Colonic mucosa (tissue), 4 donors: ENCODE results near the gene ERBIN. TPM values are rescaled to one million over a fixed set of nuclear protein-coding genes. Genes with fewer than 3 reads are reported as not detected.

ENCODE experiments used
- DNase-seq: peaks from one replicate; pipeline ENCODE4 v3.0.0-alpha.2; 2020
- H3K27ac ChIP-seq: fragments of 200-600 bp; one replicate; pipeline ENCODE4 v1.8.0; 2021
- H3K27me3 ChIP-seq: fragments of 200-600 bp; one replicate; pipeline ENCODE4 v1.8.0; 2021
- H3K36me3 ChIP-seq: fragments of 200-600 bp; one replicate; pipeline ENCODE4 v1.8.0; 2021
- H3K4me1 ChIP-seq: fragments of 200-600 bp; one replicate; pipeline ENCODE4 v1.8.0; 2021; ENCODE audit warnings: mild to moderate bottlenecking
- H3K4me3 ChIP-seq: fragments of 200-600 bp; one replicate; pipeline ENCODE4 v1.8.0; 2021
- H3K9ac ChIP-seq, 2 donors: one replicate each; pipeline ENCODE4 v1.7.0; 2013; ENCODE audit warnings: control low read depth in 2 of 2, low read depth in 2 of 2, low read length in 2 of 2
- H3K9me3 ChIP-seq: fragments of 200-600 bp; one replicate; pipeline ENCODE4 v1.8.0; 2021
- intact Hi-C: fragments of 100-400 bp; cut with DNase I; formaldehyde crosslinking; loops from one replicate; pipeline ENCODE4 v1.14.1; 2022
- total RNA-seq, 2 donors: library from RNA; stranded (reverse); fragmentation: NEBNext Ultra II Directional in 1 of 2; extraction: Animal tissue kit (Norgen Biotek cat#: 25700) in 1 of 2; gene quantifications; one replicate each; pipeline ENCODE4 v1.2.1, GENCODE V29; 2021
- TF ChIP-seq, protein P1 (sequence below): fragments of 200-600 bp; IDR thresholded peaks from one replicate; pipeline ENCODE4 v1.8.0; 2022; ENCODE audit warnings: antibody characterized with exemption, mild to moderate bottlenecking
- donor health status: healthy.
- donor health status: DM: no; HTN: no; CAD: no.
- donor health status: DM: no; HTN: no; CAD: no.

The ERBIN gene
- total RNA-seq, 2 donors from 2014 or later = 69.3 to 110 TPM

- no peak overlapping the region for H3K27ac ChIP-seq
- intact Hi-C loops = loop anchor here (10.0 kb wide), 1 partner anchor 91 kb away; the partner anchor contains the start of gene ERBIN
- no peak overlapping the region for H3K9ac ChIP-seq
- DNase-seq = no peak
- no peaks in the 10 kb centered on the region for H3K4me1 ChIP-seq
- H3K27me3 ChIP-seq = no peaks in the 10 kb centered on the region
- no peaks in the 10 kb centered on the region for H3K9me3 ChIP-seq
- H3K4me3 ChIP-seq = no peak overlapping the region
- TF ChIP-seq, protein P1, sequence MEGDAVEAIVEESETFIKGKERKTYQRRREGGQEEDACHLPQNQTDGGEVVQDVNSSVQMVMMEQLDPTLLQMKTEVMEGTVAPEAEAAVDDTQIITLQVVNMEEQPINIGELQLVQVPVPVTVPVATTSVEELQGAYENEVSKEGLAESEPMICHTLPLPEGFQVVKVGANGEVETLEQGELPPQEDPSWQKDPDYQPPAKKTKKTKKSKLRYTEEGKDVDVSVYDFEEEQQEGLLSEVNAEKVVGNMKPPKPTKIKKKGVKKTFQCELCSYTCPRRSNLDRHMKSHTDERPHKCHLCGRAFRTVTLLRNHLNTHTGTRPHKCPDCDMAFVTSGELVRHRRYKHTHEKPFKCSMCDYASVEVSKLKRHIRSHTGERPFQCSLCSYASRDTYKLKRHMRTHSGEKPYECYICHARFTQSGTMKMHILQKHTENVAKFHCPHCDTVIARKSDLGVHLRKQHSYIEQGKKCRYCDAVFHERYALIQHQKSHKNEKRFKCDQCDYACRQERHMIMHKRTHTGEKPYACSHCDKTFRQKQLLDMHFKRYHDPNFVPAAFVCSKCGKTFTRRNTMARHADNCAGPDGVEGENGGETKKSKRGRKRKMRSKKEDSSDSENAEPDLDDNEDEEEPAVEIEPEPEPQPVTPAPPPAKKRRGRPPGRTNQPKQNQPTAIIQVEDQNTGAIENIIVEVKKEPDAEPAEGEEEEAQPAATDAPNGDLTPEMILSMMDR = no peak
- H3K36me3 ChIP-seq = no peaks in the 10 kb centered on the region
Observed at GRCh38 chr5:66015196-66015960, 89.0 kb downstream of the ERBIN start.

DNA sequence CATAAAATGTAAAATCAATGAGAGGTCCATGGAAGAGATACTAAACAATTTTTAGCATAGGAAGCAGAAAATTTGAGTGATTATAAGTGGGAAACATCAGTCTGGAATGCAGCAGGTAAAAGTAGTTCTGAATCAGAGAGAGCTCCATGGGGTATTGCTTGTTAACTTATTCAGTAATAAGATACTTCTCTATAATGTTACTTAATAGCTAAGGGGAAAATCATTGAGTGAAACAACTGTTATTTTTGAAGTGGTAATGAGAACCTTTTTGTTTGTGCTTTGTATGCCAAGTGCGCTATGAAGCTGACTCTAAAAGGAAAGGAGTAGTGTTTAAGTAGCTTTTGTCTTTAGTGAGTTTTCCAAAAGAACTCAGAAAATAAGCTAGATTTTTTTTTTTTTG, 95.2 kb downstream of the ERBIN start:
- H3K4me3 ChIP-seq = no peak overlapping the region

DNA sequence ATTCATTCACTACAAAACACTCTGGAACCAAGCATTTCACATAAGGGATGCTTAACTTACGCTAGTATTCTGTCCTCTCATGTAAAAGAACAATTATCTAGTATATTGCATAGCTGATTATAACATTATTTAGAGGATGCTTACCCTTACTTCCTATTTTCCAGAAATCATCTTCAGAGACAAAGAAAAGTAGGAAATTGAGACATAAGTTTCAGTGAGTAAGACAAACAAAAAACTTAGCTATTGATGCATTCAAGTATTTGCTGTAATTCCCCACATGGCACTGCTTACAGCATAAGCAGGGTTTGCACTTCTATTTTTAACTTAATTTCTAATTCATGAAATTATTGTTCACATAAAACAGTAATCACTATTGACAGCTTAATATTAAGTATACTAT, 112.9 kb downstream of the ERBIN start:
- no peaks in the 10 kb centered on the region for H3K4me1 ChIP-seq
- no peak overlapping the region for H3K9ac ChIP-seq
- no peak overlapping the region for H3K4me3 ChIP-seq
- peaks cover 3% of the 10 kb centered on the region for H3K36me3 ChIP-seq
- TF ChIP-seq, protein P1 = no peak
- DNase-seq = no peak
- no peaks in the 10 kb centered on the region for H3K27me3 ChIP-seq
- H3K27ac ChIP-seq = no peak overlapping the region
- no peaks in the 10 kb centered on the region for H3K9me3 ChIP-seq
- intact Hi-C loops = no loop called here

More for the DNA sequence above, 95.2 kb downstream of the ERBIN start:
- Histone ChIP-seq H3K4me1 (no peaks in the 10 kb centered on the region), H3K36me3 (no peaks in the 10 kb centered on the region), H3K27me3 (no peaks in the 10 kb centered on the region), H3K9ac (no peak overlapping the region), H3K9me3 (no peaks in the 10 kb centered on the region), H3K27ac (no peak overlapping the region)
- TF ChIP-seq, protein P1 = no peak
- intact Hi-C loops = no loop called here
- no peak for DNase-seq

DNA sequence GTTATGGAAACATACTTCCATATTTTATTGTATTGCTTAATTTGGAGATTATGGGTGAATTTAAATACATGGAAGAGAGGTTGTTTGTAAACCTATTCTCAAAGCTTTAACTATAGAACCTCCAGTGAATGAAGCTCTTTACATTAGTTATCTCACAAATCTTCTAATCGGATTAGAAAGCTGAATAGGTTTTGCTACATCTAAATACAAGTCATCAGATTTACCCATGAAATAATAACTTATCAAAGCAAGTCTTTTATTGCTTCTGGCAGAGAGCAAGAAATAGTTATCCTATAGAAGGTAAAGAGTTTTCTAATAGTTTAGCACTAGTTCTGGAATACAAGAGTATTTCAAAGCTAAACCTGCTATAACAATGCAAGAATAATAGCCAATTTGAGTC, 113.3 kb downstream of the ERBIN start:
- H3K9me3 ChIP-seq = no peaks in the 10 kb centered on the region
- no peak for DNase-seq
- TF ChIP-seq, protein P1 = no peak
- H3K36me3 ChIP-seq = peaks cover 3% of the 10 kb centered on the region
- H3K4me3 ChIP-seq = no peak overlapping the region
- no peaks in the 10 kb centered on the region for H3K4me1 ChIP-seq
- H3K27me3 ChIP-seq = no peaks in the 10 kb centered on the region
- H3K27ac ChIP-seq = no peak overlapping the region
- intact Hi-C loops = no loop called here
- H3K9ac ChIP-seq = no peak overlapping the region

DNA sequence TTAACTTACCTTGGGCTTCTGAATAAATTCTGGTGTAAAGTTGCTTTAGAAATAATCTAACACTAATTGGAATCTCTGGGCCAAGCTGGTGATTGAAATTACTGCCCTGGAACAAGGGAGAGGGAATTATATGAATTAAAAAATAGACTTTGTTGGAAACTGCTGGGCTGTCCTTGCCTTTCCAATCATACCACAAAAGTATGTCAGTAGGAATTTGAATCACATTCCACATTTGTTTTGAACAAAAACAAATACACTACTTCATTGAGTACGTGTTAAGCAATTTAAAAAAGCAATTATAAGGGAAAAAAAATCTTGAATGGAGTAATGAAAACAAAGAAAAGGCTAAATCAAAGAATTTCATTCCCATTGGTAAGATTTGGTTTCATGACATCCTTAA, 115.3 kb downstream of the ERBIN start:
- Histone ChIP-seq H3K4me3 (no peak overlapping the region), H3K9ac (no peak overlapping the region), H3K27me3 (no peaks in the 10 kb centered on the region), H3K36me3 (no peaks in the 10 kb centered on the region), H3K4me1 (no peaks in the 10 kb centered on the region), H3K27ac (no peak overlapping the region), H3K9me3 (no peaks in the 10 kb centered on the region)
- intact Hi-C loops = no loop called here
- no peak for DNase-seq
- TF ChIP-seq, protein P1 = no peak
